ENCODE data around the gene PDZK1IP1.

PDZK1IP1 gene

GRCh38 chr1:47226839-47227215 is 37.0 kb upstream of the PDZK1IP1 start:
- no peak for TF ChIP-seq FOXP2 (optimal IDR thresholded peaks at IDR 0.05; ENCODE audit: borderline replicate concordance, extremely low read depth, extremely low read length, insufficient read depth)
- TF ChIP-seq TAF1 (IDR thresholded peaks at IDR 0.05; ENCODE audit: borderline replicate concordance, insufficient read depth, low read length) = no peak
- TF ChIP-seq POLR2AphosphoS5 (IDR thresholded peaks at IDR 0.05; ENCODE audit: low read depth, low read length) = no peak
- TF ChIP-seq, protein P1, sequence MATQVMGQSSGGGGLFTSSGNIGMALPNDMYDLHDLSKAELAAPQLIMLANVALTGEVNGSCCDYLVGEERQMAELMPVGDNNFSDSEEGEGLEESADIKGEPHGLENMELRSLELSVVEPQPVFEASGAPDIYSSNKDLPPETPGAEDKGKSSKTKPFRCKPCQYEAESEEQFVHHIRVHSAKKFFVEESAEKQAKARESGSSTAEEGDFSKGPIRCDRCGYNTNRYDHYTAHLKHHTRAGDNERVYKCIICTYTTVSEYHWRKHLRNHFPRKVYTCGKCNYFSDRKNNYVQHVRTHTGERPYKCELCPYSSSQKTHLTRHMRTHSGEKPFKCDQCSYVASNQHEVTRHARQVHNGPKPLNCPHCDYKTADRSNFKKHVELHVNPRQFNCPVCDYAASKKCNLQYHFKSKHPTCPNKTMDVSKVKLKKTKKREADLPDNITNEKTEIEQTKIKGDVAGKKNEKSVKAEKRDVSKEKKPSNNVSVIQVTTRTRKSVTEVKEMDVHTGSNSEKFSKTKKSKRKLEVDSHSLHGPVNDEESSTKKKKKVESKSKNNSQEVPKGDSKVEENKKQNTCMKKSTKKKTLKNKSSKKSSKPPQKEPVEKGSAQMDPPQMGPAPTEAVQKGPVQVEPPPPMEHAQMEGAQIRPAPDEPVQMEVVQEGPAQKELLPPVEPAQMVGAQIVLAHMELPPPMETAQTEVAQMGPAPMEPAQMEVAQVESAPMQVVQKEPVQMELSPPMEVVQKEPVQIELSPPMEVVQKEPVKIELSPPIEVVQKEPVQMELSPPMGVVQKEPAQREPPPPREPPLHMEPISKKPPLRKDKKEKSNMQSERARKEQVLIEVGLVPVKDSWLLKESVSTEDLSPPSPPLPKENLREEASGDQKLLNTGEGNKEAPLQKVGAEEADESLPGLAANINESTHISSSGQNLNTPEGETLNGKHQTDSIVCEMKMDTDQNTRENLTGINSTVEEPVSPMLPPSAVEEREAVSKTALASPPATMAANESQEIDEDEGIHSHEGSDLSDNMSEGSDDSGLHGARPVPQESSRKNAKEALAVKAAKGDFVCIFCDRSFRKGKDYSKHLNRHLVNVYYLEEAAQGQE (IDR thresholded peaks at IDR 0.05; ENCODE audit: insufficient read depth in 1 of 2, low read depth in 2 of 2, low read length in 2 of 2) = no peak
- no peak for TF ChIP-seq SIN3A (IDR thresholded peaks at IDR 0.05; ENCODE audit: borderline replicate concordance, insufficient read depth, low read length)

DNA sequence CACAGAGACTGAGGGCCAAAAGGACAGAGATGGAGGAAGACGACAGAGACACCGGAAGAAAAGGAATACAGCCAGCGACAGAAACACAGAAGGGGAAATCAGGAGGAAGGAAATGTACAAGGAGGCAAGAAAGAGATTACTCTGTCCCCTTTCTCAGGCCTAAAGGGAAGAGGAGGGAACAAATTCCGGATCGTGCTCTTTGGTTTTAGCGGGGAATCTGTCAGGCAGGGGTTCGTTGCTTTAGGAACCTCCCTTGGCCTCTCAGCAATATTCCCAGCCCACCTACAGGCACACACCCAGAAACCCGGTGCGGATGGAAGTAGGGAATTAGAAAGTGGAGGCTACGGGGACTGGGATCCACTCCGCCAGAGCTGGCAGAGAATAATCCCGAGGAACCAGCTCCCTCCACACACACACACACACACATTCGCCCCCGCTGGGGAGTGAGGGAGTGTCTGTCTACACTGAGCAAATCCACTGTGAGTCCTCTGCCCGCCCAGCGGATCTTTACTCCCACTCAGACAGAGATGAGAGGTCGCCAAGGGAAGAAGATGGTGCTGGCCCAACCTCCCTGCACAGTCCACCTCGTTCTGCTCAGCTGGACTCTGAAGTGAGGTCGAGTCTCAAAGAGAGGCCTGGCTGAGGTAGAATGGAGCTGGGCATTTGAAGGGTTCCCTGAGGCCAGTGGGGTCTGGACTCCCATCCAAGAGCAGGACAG is 36.4 kb upstream of the PDZK1IP1 start:
- TF ChIP-seq FOXP2 (optimal IDR thresholded peaks at IDR 0.05; ENCODE audit: borderline replicate concordance, extremely low read depth, extremely low read length, insufficient read depth) = no peak
- TF ChIP-seq, protein P1 (IDR thresholded peaks at IDR 0.05; ENCODE audit: insufficient read depth in 1 of 2, low read depth in 2 of 2, low read length in 2 of 2) = no peak
- TF ChIP-seq POLR2AphosphoS5 (IDR thresholded peaks at IDR 0.05; ENCODE audit: low read depth, low read length) = no peak
- TF ChIP-seq SIN3A (IDR thresholded peaks at IDR 0.05; ENCODE audit: borderline replicate concordance, insufficient read depth, low read length) = no peak
- TF ChIP-seq TAF1 (IDR thresholded peaks at IDR 0.05; ENCODE audit: borderline replicate concordance, insufficient read depth, low read length) = no peak

GRCh38 chr1:47225430-47226100 is 35.7 kb upstream of the PDZK1IP1 start:
- TF ChIP-seq, protein P1 (IDR thresholded peaks at IDR 0.05; ENCODE audit: insufficient read depth in 1 of 2, low read depth in 2 of 2, low read length in 2 of 2) = no peak
- TF ChIP-seq TAF1 (IDR thresholded peaks at IDR 0.05; ENCODE audit: borderline replicate concordance, insufficient read depth, low read length) (no peak), SIN3A (IDR thresholded peaks at IDR 0.05; ENCODE audit: borderline replicate concordance, insufficient read depth, low read length) (no peak), FOXP2 (optimal IDR thresholded peaks at IDR 0.05; ENCODE audit: borderline replicate concordance, extremely low read depth, extremely low read length, insufficient read depth) (no peak), POLR2AphosphoS5 (IDR thresholded peaks at IDR 0.05; ENCODE audit: low read depth, low read length) (no peak)

GRCh38 chr1:47224676-47225399 is 35.0 kb upstream of the PDZK1IP1 start:
- TF ChIP-seq, protein P1 (IDR thresholded peaks at IDR 0.05; ENCODE audit: insufficient read depth in 1 of 2, low read depth in 2 of 2, low read length in 2 of 2) = no peak
- TF ChIP-seq TAF1 (IDR thresholded peaks at IDR 0.05; ENCODE audit: borderline replicate concordance, insufficient read depth, low read length) (no peak), POLR2AphosphoS5 (IDR thresholded peaks at IDR 0.05; ENCODE audit: low read depth, low read length) (no peak), SIN3A (IDR thresholded peaks at IDR 0.05; ENCODE audit: borderline replicate concordance, insufficient read depth, low read length) (no peak), FOXP2 (optimal IDR thresholded peaks at IDR 0.05; ENCODE audit: borderline replicate concordance, extremely low read depth, extremely low read length, insufficient read depth) (no peak)

All from PFSK-1 (cell line).